Right cardiac atrium (tissue), 5 donors: ENCODE data around the gene SCGB2A2. TPM values are rescaled to one million over a fixed set of nuclear protein-coding genes. Genes with fewer than 3 reads are reported as not detected.

Experiments
- ATAC-seq, 2 donors: fragments of 200-7000 bp; cut with Tn5 transposase; one replicate each; pipeline versions ENCODE4 v1.8.0 to v1.9.1; 2020; ENCODE audit warnings: moderate library complexity in 2 of 2, mild to moderate bottlenecking in 1 of 2
- DNase-seq, 3 donors: peaks; one replicate each; pipeline ENCODE4 v3.0.0-alpha.2; 2020
- H3K27ac ChIP-seq: one replicate; pipeline ENCODE4 v1.5.1; 2013; ENCODE audit warnings: mild to moderate bottlenecking, low read length, control low read depth, moderate library complexity
- H3K27me3 ChIP-seq: one replicate; pipeline ENCODE4 v1.6.1; 2013; ENCODE audit not compliant: control insufficient read depth, insufficient read depth
- H3K4me1 ChIP-seq: one replicate; pipeline ENCODE4 v1.6.1; 2013; ENCODE audit warnings: low read length; ENCODE audit not compliant: control insufficient read depth, insufficient read depth
- H3K4me3 ChIP-seq: one replicate; pipeline ENCODE4 v1.5.1; 2013; ENCODE audit warnings: low read length, control low read depth
- H3K9me3 ChIP-seq: one replicate; pipeline ENCODE4 v1.6.1; 2013; ENCODE audit warnings: low read length; ENCODE audit not compliant: control insufficient read depth
- WGBS: extraction: QIAGEN DNeasy Blood & Tissue Kit; methylation state at CpG from one replicate; pipeline ENCODE4 v1.1.7; 2013; 5-methylcytosine and 5-hydroxymethylcytosine counted together
- intact Hi-C, 4 donors: fragments of 100-400 bp; cut with DNase I; formaldehyde crosslinking; loops; one replicate each; pipeline versions ENCODE4 v1.11.0 to v1.14.0; 2022 to 2023
- polyA plus RNA-seq: library from polyadenylated mRNA; stranded (reverse); fragments of 200-250 nt; gene quantifications from one replicate; pipeline ENCODE4 v1.2.3, GENCODE V29; 2013
- total RNA-seq, 4 donors: library from RNA; stranded (reverse); fragmentation: NEBNext Ultra II Directional; extraction: Animal tissue kit (Norgen Biotek cat#: 25700); gene quantifications; one replicate each; pipeline ENCODE4 v1.2.1, GENCODE V29; 2021
- donor health status: healthy with polysubstance abuse.
- donor health status: DM: no; HTN: yes; CAD: no.
- donor health status: DM: no; HTN: no; CAD: no.
- donor health status: DM: no; HTN: yes; CAD: no; lungs with severe emphysema.
- donor health status: DM: yes; HTN: yes; CAD: no.

Gene SCGB2A2
- total and polyA plus RNA-seq, 5 donors = not detected

DNA sequence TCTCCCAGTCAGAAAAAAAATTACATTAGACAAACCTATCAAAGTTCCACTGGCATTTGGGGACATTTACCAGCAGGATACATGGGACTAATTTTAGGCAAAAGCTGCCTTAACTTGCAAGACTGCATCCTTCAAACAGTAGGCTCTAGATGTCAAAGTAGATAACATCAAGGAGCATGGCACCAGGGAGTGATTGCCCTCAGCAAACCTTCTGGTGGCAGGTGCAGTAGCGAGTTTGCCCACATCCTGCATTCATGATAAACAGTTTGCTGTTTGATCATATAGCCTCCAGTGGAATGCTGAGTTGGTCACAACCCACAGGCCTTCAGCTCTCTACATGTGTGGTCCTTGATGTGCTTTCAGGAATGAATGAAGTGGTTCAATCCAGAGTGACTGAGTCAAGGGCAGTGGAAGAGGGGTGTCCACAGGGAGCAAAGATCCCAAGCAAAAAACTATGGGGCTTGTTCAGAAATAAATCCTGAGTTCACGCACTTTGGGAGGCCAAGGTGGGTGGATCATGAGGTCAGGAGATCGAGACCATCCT is 15.9 kb upstream of the SCGB2A2 start:
- Histone ChIP-seq H3K27ac (no peak overlapping the region), H3K4me1 (no peaks in the 10 kb centered on the region), H3K27me3 (no peaks in the 10 kb centered on the region), H3K9me3 (peaks cover 12% of the 10 kb centered on the region), H3K4me3 (no peak overlapping the region)
- DNase-seq = no peak
- ATAC-seq = no peak
- intact Hi-C loops = no loop called here
- 75% methylated on average over 3 of the region's 3 CpGs for WGBS

GRCh38 chr11:62256281-62256680 is 13.7 kb upstream of the SCGB2A2 start:
- Histone ChIP-seq H3K9me3 (peaks cover 10% of the 10 kb centered on the region), H3K4me1 (no peaks in the 10 kb centered on the region), H3K27ac (no peak overlapping the region), H3K27me3 (no peaks in the 10 kb centered on the region), H3K4me3 (no peak overlapping the region)
- 84% methylated on average over 2 of the region's 2 CpGs for WGBS
- intact Hi-C loops = no loop called here
- DNase-seq (no peak), ATAC-seq (no peak)

DNA sequence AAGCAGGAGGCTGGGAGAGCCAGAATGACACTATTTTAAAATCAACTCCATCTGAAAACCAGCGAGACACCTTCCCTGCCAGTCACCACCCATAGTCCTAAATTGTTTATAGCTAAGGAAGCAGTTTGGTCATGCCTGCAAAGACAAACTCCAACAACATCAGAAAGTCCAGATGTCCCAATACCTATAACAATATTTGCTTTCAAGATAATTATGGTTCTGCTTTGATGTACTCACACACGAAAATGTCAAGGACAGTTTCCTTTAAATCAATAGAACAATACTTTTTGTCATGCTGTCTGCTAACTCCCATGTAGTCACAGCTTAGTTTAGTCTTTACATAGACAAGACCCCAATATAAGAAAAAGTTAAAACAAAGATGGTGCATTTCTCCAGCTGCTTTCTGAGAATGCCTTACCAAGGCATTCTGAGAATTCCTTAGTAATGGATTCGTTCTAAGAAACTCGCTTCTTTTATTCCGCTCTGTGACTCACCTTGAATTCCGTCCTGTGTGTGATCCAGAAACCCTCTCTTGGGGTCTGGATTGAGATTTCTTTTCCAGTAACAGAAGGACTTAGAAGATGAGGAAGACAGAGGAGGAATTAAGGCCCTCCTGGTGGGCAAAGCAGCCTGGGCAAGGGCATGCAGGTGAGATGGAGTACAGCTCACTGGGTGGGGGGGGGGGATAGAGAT is 9.6 kb upstream of the SCGB2A2 start:
- WGBS = 70% methylated on average over 6 of the region's 6 CpGs
- DNase-seq = no peak
- Histone ChIP-seq H3K27me3 (no peaks in the 10 kb centered on the region), H3K9me3 (no peaks in the 10 kb centered on the region), H3K4me1 (no peaks in the 10 kb centered on the region), H3K27ac (no peak overlapping the region), H3K4me3 (no peak overlapping the region)
- intact Hi-C loops = no loop called here
- ATAC-seq = no peak

DNA sequence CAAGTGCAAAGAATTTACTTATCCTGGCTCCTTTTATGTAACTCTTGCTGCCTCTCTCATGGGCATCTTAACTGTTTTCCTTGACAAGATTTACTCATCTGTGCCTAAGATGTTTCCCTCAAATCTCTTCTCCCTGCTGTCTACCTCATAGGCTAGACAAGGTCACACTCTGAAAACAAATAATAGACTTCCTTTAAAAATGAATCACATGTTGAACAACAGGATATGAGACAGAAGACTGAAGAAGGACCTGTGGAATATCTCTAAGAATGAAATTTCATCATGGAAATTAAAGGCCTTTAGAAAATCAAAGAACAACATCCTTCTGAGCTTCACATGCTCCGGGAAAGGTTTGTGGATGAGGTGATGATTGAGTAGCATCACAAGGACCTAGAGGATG is 6.0 kb upstream of the SCGB2A2 start:
- DNase-seq (no peak), ATAC-seq (no peak)
- H3K4me3 ChIP-seq = no peak overlapping the region
- no peaks in the 10 kb centered on the region for H3K27me3 ChIP-seq
- intact Hi-C loops = no loop called here
- no peaks in the 10 kb centered on the region for H3K9me3 ChIP-seq
- no peak overlapping the region for H3K27ac ChIP-seq
- H3K4me1 ChIP-seq = no peaks in the 10 kb centered on the region
- WGBS = 85% methylated on average over 1 of the region's 1 CpG

GRCh38 chr11:62266558-62266957 is 3.4 kb upstream of the SCGB2A2 start:
- WGBS = 73% methylated on average over 4 of the region's 4 CpGs
- no peak for ATAC-seq
- no peak overlapping the region for H3K27ac ChIP-seq
- intact Hi-C loops = no loop called here
- H3K9me3 ChIP-seq = no peaks in the 10 kb centered on the region
- no peaks in the 10 kb centered on the region for H3K4me1 ChIP-seq
- no peaks in the 10 kb centered on the region for H3K27me3 ChIP-seq
- no peak overlapping the region for H3K4me3 ChIP-seq
- DNase-seq = no peak

- Histone ChIP-seq H3K27ac (no peak overlapping the region), H3K9me3 (no peaks in the 10 kb centered on the region), H3K4me1 (no peaks in the 10 kb centered on the region), H3K27me3 (no peaks in the 10 kb centered on the region), H3K4me3 (no peak overlapping the region)
- intact Hi-C loops = no loop called here
- ATAC-seq (no peak), DNase-seq (no peak)
- WGBS = 82% methylated on average over 1 of the region's 1 CpG
Observed at GRCh38 chr11:62267050-62267449, 2.9 kb upstream of the SCGB2A2 start.

GRCh38 chr11:62267576-62267975 is 2.4 kb upstream of the SCGB2A2 start:
- ATAC-seq (no peak), DNase-seq (no peak)
- no peaks in the 10 kb centered on the region for H3K27me3 ChIP-seq
- no peak overlapping the region for H3K27ac ChIP-seq
- intact Hi-C loops = no loop called here
- H3K4me3 ChIP-seq = no peak overlapping the region
- no peaks in the 10 kb centered on the region for H3K4me1 ChIP-seq
- H3K9me3 ChIP-seq = no peaks in the 10 kb centered on the region
- 72% methylated on average over 3 of the region's 3 CpGs for WGBS

GRCh38 chr11:62273284-62273683 is 3.3 kb downstream of the SCGB2A2 start:
- H3K4me3 ChIP-seq = no peak overlapping the region
- no peaks in the 10 kb centered on the region for H3K4me1 ChIP-seq
- H3K27ac ChIP-seq = no peak overlapping the region
- 73% methylated on average over 5 of the region's 5 CpGs for WGBS
- intact Hi-C loops = no loop called here
- ATAC-seq = no peak
- no peaks in the 10 kb centered on the region for H3K9me3 ChIP-seq
- no peaks in the 10 kb centered on the region for H3K27me3 ChIP-seq
- DNase-seq = no peak

DNA sequence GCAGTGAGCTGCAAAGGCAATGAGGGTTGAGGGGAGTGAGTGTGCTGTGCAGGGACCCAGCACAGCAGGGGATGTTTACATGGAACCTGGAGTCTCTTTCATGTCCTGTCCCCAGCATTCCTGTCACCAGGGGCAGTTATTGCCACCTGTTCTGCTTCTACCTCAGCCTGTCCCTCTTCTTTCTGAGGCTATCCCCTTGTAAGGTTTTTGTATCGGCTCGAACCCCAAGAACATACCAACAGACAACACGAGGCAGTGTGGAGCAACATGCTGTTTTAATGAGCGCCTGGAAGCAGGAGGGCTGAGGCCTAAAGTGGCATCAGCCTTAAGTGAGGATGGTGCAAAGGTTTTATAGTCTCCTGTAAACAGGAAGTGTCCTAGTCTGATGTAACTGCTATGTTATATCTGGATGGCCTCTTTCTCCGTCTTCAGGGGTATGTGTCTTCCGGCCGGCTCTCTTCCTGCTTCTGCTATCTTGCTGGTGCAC is 3.9 kb downstream of the SCGB2A2 start:
- ATAC-seq (no peak), DNase-seq (no peak)
- H3K4me1 ChIP-seq = no peaks in the 10 kb centered on the region
- 67% methylated on average over 7 of the region's 7 CpGs for WGBS
- intact Hi-C loops = no loop called here
- H3K4me3 ChIP-seq = no peak overlapping the region
- no peak overlapping the region for H3K27ac ChIP-seq
- H3K27me3 ChIP-seq = no peaks in the 10 kb centered on the region
- H3K9me3 ChIP-seq = no peaks in the 10 kb centered on the region

DNA sequence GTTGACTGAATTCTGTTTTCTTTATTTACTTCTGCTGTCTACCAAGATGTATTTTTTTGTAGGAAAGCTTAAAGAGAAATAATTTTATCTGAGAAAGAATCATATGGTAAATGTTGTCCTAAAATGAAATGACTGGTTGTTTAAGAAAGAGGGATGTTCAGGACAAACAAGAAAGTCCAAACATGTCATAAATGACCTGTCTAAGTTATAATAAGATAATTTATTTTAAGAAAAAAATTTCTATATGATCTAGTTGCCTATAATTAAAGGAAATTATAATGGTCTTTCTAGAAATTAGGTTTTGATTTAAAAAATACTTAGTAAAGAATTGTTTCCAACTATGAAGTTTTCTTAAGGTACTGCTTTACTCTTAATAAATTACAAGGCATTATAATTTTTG is 10.5 kb downstream of the SCGB2A2 start:
- Histone ChIP-seq H3K9me3 (no peaks in the 10 kb centered on the region), H3K27ac (no peak overlapping the region), H3K4me3 (no peak overlapping the region), H3K4me1 (no peaks in the 10 kb centered on the region), H3K27me3 (no peaks in the 10 kb centered on the region)
- intact Hi-C loops = no loop called here
- DNase-seq = no peak
- ATAC-seq = no peak

DNA sequence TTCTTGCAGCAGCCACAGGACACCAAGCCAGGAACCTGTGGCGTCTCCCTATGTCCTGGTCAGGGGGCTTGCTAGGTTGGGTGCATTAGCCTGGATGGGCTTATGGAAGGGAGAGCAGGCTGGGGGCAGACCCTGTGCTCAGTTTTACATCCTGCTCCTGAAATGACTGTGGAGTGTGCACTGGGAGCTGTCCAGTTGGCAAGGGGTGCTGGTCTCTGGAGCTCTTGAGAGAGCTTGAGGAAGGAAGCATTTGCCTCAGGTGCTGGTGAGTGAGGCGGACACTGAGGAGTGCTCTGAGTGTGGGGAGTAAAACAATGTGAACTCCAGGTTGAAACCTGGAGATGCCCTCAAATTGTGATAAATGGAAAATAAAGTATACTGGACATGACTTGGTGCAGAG is 25.5 kb downstream of the SCGB2A2 start:
- Histone ChIP-seq H3K9me3 (no peaks in the 10 kb centered on the region), H3K4me1 (no peaks in the 10 kb centered on the region), H3K27me3 (no peaks in the 10 kb centered on the region), H3K27ac (no peak overlapping the region), H3K4me3 (no peak overlapping the region)
- 39% methylated on average over 2 of the region's 2 CpGs for WGBS
- intact Hi-C loops = no loop called here
- DNase-seq = no peak
- no peak for ATAC-seq

- intact Hi-C loops = no loop called here
- 61% methylated on average over 7 of the region's 7 CpGs for WGBS
- no peak for ATAC-seq
Observed at GRCh38 chr11:62298975-62299374, 29.0 kb downstream of the SCGB2A2 start, which contains the start of gene SCGB1D4. Gene SCGB1D4 (minus strand): TSS chr11:62299075. CDS start chr11:62299010, 65 bp downstream.

More at GRCh38 chr11:62298975-62299374, 29.0 kb downstream of the SCGB2A2 start, which contains the start of gene SCGB1D4:
- peaks cover 4% of the 10 kb centered on the region for H3K27me3 ChIP-seq
- H3K27ac ChIP-seq = no peak within 1 kb of the TSS
- DNase-seq = no peak
- no peaks in the 10 kb centered on the region for H3K9me3 ChIP-seq
- H3K4me3 ChIP-seq = no peak within 1 kb of the TSS
- H3K4me1 ChIP-seq = no peaks in the 10 kb centered on the region
